Small intestine (tissue), 7 donors: ENCODE data around the gene SLC14A1. TPM values are rescaled to one million over a fixed set of nuclear protein-coding genes. Genes with fewer than 3 reads are reported as not detected.

ENCODE experiments used
- DNase-seq, 2 donors: peaks; one replicate each; pipeline versions ENCODE4 v3.0.0 to v3.0.0-alpha.2; 2013
- FAIRE-seq: peaks from 2 replicates; lab custom pipeline; 2012; peaks lifted over from hg19 to GRCh38; lab: Jason Lieb, UNC
- H3K27ac ChIP-seq, 3 donors: one replicate each; pipeline ENCODE4 v1.5.1; 2013; ENCODE audit warnings: low read length in 2 of 3, mild to moderate bottlenecking in 2 of 3, control low read depth in 1 of 3, inconsistent platforms in 1 of 3, low read depth in 1 of 3, moderate library complexity in 1 of 3
- H3K27me3 ChIP-seq, 3 donors: one replicate each; pipeline ENCODE4 v1.6.1; 2013; ENCODE audit warnings: low read length in 3 of 3, inconsistent platforms in 1 of 3; ENCODE audit not compliant: control insufficient read depth in 3 of 3, insufficient read depth in 3 of 3
- H3K36me3 ChIP-seq, 3 donors: one replicate each; pipeline ENCODE4 v1.6.1; 2013; ENCODE audit warnings: low read length in 3 of 3, inconsistent platforms in 1 of 3, low read depth in 1 of 3, mild to moderate bottlenecking in 1 of 3, moderate library complexity in 1 of 3; ENCODE audit not compliant: control insufficient read depth in 3 of 3, insufficient read depth in 2 of 3
- H3K4me1 ChIP-seq, 3 donors: one replicate each; pipeline ENCODE4 v1.6.1; 2013; ENCODE audit warnings: low read length in 2 of 3, inconsistent platforms in 1 of 3, low read depth in 1 of 3, mild to moderate bottlenecking in 1 of 3, moderate library complexity in 1 of 3; ENCODE audit not compliant: control insufficient read depth in 3 of 3, insufficient read depth in 2 of 3
- H3K4me3 ChIP-seq, 3 donors: one replicate each; pipeline ENCODE4 v1.5.1; 2013; ENCODE audit warnings: low read length in 3 of 3, control low read depth in 1 of 3, inconsistent platforms in 1 of 3, low read depth in 1 of 3, mild to moderate bottlenecking in 1 of 3, moderate library complexity in 1 of 3
- H3K9me3 ChIP-seq, 2 donors: one replicate each; pipeline ENCODE4 v1.6.1; 2013; ENCODE audit warnings: low read depth in 1 of 2, low read length in 1 of 2; ENCODE audit not compliant: control insufficient read depth in 2 of 2, insufficient read depth in 1 of 2
- WGBS, 3 donors: extraction: QIAGEN DNeasy Blood & Tissue Kit; methylation state at CpG; one replicate each; pipeline ENCODE4 v1.1.7; 2013; 5-methylcytosine and 5-hydroxymethylcytosine counted together
- polyA plus RNA-seq, 4 donors: library from polyadenylated mRNA; stranded (reverse) in 3 of 4; unstranded in 1 of 4; fragments of 200-250 nt in 3 of 4; fragments of 120-200 nt in 1 of 4; gene quantifications; one replicate each; pipeline versions ENCODE4 v1.2.1 to v1.2.3, GENCODE V29; 2013
- donor health status: healthy with polysubstance abuse.
- donor health status: control.
- donor health status: control.
- donor health status: Bipolar disorder and iron deficiency.
- donor health status: healthy.

SLC14A1 gene
- polyA plus RNA-seq, 4 donors, result 0.56 to 1.3 TPM; not detected in 2

GRCh38 chr18:45771587-45772480, 47.9 kb downstream of the SLC14A1 start:
- no peak overlapping the region for H3K4me3 ChIP-seq
- WGBS, 3 donors, result 76 to 90% (median 90%) methylated on average over 8 of the region's 8 CpGs
- H3K9me3 ChIP-seq, result no peaks in the 10 kb centered on the region
- no peaks in the 10 kb centered on the region for H3K36me3 ChIP-seq
- no peak for DNase-seq
- no peaks in the 10 kb centered on the region for H3K27me3 ChIP-seq
- no peak for FAIRE-seq
- peaks cover 0 to 7% (median 2%) of the 10 kb centered on the region in 3 donors for H3K4me1 ChIP-seq
- no peak overlapping the region for H3K27ac ChIP-seq

- no peak for FAIRE-seq
- H3K4me1 ChIP-seq, result peaks cover 0 to 7% (median 2%) of the 10 kb centered on the region in 3 donors
- no peaks in the 10 kb centered on the region for H3K9me3 ChIP-seq
- H3K4me3 ChIP-seq, result no peak overlapping the region
- DNase-seq, result peak in 1 of 2 donors; percentile 40
- H3K36me3 ChIP-seq, result no peaks in the 10 kb centered on the region
- no peaks in the 10 kb centered on the region for H3K27me3 ChIP-seq
- H3K27ac ChIP-seq, result no peak overlapping the region
These were observed 50.1 kb downstream of the SLC14A1 start for GRCh38 chr18:45774065-45774521.

GRCh38 chr18:45775241-45775676, 51.3 kb downstream of the SLC14A1 start:
- H3K36me3 ChIP-seq, result no peaks in the 10 kb centered on the region
- peak; percentile 79 to 92 for DNase-seq
- H3K27ac ChIP-seq, result peak overlapping the region; percentile 59 to 83 (median 81)
- peak overlapping the region; percentile 56 to 94 (median 64) for H3K4me3 ChIP-seq
- no peak for FAIRE-seq
- no peaks in the 10 kb centered on the region for H3K9me3 ChIP-seq
- peaks cover 0 to 7% (median 2%) of the 10 kb centered on the region in 3 donors for H3K4me1 ChIP-seq
- WGBS, 3 donors, result 3 to 4% (median 3%) methylated on average over 27 to 35 of the region's 35 CpGs
- no peaks in the 10 kb centered on the region for H3K27me3 ChIP-seq

- DNase-seq, result no peak
- 54 to 66% (median 58%) methylated on average over 8 of the region's 8 CpGs for WGBS, 3 donors
These were observed 51.8 kb downstream of the SLC14A1 start for GRCh38 chr18:45775743-45776142.

GRCh38 chr18:45777393-45777792, 53.4 kb downstream of the SLC14A1 start:
- FAIRE-seq, result no peak
- no peaks in the 10 kb centered on the region for H3K9me3 ChIP-seq
- H3K27ac ChIP-seq, result no peak overlapping the region
- 59 to 73% (median 70%) methylated on average over 1 of the region's 1 CpG for WGBS, 3 donors
- peaks cover 0 to 7% (median 2%) of the 10 kb centered on the region in 3 donors for H3K4me1 ChIP-seq
- DNase-seq, result no peak
- H3K36me3 ChIP-seq, result no peaks in the 10 kb centered on the region
- H3K4me3 ChIP-seq, result no peak overlapping the region
- no peaks in the 10 kb centered on the region for H3K27me3 ChIP-seq

More at GRCh38 chr18:45775743-45776142, 51.8 kb downstream of the SLC14A1 start:
- H3K4me3 ChIP-seq, result peak overlapping the region in 2 of 3 donors; percentile 64 to 94
- FAIRE-seq, result no peak
- H3K27ac ChIP-seq, result peak overlapping the region; percentile 59 to 83 (median 81)
- no peaks in the 10 kb centered on the region for H3K36me3 ChIP-seq
- no peaks in the 10 kb centered on the region for H3K27me3 ChIP-seq
- H3K4me1 ChIP-seq, result peaks cover 0 to 7% (median 2%) of the 10 kb centered on the region in 3 donors
- H3K9me3 ChIP-seq, result no peaks in the 10 kb centered on the region

- DNase-seq, result no peak
- Histone ChIP-seq H3K36me3 (no peaks in the 10 kb centered on the region), H3K4me3 (no peak overlapping the region), H3K9me3 (no peaks in the 10 kb centered on the region), H3K4me1 (no peaks in the 10 kb centered on the region), H3K27ac (no peak overlapping the region), H3K27me3 (no peaks in the 10 kb centered on the region)
- no peak for FAIRE-seq
- WGBS, 3 donors, result 29 to 40% (median 30%) methylated on average over 2 of the region's 2 CpGs
These were observed 56.6 kb downstream of the SLC14A1 start for GRCh38 chr18:45780568-45780967.

GRCh38 chr18:45782662-45783061, 58.7 kb downstream of the SLC14A1 start:
- H3K4me3 ChIP-seq, result no peak overlapping the region
- WGBS, 3 donors, result 80 to 94% (median 90%) methylated on average over 1 of the region's 1 CpG
- no peak overlapping the region for H3K27ac ChIP-seq
- no peaks in the 10 kb centered on the region for H3K36me3 ChIP-seq
- FAIRE-seq (no peak), DNase-seq (no peak)
- H3K9me3 ChIP-seq, result no peaks in the 10 kb centered on the region
- H3K4me1 ChIP-seq, result no peaks in the 10 kb centered on the region
- H3K27me3 ChIP-seq, result no peaks in the 10 kb centered on the region

- WGBS, 3 donors, result 73 to 93% (median 82%) methylated on average over 9 of the region's 9 CpGs
- DNase-seq (no peak), FAIRE-seq (no peak)
- no peaks in the 10 kb centered on the region for H3K27me3 ChIP-seq
- H3K9me3 ChIP-seq, result no peaks in the 10 kb centered on the region
- H3K4me1 ChIP-seq, result no peaks in the 10 kb centered on the region
- no peaks in the 10 kb centered on the region for H3K36me3 ChIP-seq
- no peak overlapping the region for H3K27ac ChIP-seq
- no peak overlapping the region for H3K4me3 ChIP-seq
These were observed 59.4 kb downstream of the SLC14A1 start for GRCh38 chr18:45783097-45784075.
